GM12891 (cell line): ENCODE data around the gene SDR9C7.

Experiments used
- POLR2A ChIP-seq: IDR thresholded peaks from 2 replicates; pipeline ENCODE4 v1.6.1; 2011; ENCODE audit warnings: low read depth, low read length, control low read depth
- TAF1 ChIP-seq: IDR thresholded peaks from 2 replicates; pipeline ENCODE4 v1.6.1; 2011; ENCODE audit warnings: low read depth, low read length, control low read depth

GRCh38 chr12:56908136-56908535, 26.1 kb downstream of the SDR9C7 start:
- TF ChIP-seq POLR2A (no peak), TAF1 (no peak)
